HG03095 (cell line): ENCODE measurements around the gene PTGER2.

ENCODE experiments used
- ATAC-seq: cut with Tn5 transposase; IDR thresholded peaks from one replicate; pipeline ENCODE4 v1.9.1; 2021; ENCODE audit warnings: moderate library complexity; ENCODE audit not compliant: unreplicated experiment

Gene PTGER2

DNA sequence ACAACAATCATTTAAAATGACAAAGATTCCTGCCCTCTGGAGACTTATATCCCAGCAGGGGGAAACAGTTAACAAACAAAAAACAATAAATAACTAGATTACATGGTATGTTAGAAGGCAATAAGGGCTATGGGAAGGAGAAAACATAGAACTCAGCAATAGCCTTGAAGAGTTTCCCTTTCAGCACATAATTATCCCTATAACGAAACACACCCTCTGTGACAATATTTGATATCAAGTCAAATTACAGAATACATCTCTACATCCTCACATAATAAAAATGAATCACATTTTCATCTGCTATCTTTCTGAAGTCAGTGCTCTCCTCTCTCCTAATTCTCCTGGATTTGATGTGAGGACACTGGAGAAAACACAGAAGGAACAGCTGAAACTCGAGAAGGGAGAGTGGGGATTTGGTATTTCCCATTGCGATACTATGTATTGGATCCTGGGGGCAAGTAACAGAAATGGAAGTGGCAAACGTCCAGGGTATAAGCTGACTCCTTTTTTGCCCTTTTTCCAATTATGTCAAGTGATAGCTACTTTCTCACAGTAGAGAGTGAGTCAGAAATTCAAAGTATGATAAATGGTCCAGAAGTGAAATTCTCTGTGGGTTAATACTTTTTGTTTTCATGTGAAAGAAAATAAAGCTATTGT, 9.7 kb upstream of the PTGER2 start:
- no peak for ATAC-seq

DNA sequence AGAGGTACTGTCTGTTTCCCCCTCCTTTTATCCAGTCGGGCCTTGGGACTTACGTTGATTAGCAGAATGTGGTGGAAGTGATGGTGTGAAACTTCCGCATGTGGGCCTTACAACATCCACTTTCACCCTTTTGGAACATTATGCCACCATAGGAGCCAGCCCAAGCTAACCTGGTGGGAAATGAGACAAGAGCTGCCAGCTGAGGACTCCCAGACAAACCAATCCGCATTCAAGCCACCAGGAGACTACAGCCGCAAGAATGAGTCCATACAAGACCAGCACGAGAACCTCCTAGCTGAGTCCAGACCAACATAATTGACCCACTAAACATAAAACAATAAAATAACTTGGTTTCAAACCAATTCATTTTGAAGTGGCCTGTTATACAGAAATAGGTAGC, 9.1 kb upstream of the PTGER2 start:
- no peak for ATAC-seq

DNA sequence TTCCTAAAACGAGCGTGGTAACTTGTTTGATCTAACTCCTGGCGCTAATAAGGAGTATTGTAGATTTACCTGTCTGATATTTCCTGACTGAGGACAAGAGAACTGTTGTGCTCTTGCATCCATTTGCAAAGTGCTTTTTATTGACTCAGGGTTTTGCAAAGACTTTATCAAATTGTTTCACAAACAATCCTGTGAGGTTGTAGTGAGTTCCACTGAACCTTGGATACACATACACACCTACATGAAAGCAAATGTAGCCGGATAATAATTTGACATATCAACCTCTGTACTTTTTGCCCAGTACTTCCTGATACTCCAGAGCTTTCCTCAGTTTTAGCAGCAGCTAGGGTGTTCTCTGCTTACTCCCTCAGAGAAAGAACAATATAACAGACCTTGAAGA, 6.7 kb upstream of the PTGER2 start:
- no peak for ATAC-seq

DNA sequence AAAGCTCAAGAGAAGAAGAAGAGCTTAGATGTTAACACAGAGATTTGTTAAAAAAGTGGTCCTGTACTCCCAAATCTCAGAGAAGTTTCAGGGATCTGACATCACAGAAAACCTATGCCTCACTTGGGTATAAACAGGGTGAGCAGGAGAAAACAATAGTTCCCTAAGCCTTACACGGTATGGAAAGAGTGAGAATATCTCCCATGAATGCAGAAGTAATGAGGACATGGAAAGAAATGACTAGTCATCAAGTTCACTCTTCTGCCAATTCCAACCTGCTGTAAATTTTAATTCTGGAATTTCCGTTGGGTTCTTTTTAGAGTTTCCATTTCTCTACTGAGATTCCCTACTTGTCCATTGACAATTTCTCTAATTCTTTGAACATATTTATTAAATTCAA, 6.2 kb upstream of the PTGER2 start:
- no peak for ATAC-seq

DNA sequence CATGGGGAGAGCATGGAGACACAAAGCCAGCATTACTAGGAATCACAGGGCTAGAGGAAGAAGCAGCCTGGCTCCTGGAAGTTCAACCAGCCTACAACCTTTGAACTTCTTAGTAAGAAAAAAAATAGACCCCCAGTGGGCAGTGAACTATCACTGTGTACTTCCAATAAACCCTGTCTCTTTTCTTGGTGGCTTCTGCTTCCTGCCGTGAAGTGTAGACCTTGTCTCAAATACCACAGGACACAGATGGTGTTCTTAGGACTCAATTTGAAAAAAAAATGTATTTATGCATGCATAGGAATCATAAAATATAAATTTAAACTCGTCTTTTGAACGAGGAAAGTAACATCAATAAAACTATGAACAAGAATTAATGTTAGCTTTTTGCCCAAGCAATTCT, 3.6 kb upstream of the PTGER2 start:
- ATAC-seq: no peak

DNA sequence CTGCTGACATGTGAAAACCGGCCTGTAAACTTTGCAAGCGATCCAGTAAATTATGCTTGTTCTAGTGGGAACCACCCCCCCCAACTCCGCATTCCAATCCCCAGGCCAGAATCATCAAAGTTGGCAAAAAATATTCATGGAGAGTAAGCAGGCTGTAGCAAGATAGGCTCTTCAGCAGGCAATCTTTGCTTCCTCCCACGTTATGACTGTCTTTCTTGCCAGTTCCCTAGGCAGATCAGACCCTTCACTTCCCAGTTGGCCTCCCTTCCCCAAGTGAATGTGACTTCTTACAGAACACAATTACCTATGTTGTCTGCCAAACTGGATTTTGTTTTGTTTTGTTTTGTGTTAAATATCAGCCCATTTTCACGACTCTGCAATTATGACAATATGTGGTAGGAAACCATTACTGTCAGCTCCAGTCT, 1.2 kb upstream of the PTGER2 start:
- no peak for ATAC-seq

DNA sequence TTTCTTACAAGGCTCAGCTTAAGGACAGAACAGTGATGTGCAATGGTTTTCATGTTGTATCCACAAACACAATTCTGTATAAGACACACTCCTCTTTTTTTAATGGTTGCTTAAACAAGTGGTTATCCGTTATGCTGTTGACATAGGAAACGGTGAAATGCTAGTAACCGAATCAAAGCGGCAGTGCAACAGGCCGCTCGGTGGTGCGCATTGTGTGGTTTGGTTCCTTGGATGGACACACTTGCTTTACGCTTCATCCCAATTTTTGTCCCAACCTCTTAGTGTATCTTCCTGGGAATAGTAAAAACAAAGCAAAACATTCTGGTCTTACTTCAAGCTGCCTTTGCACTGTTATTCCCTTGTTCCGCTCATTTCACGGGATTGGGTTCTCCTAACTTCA, 650 bp upstream of the PTGER2 start:
- no peak for ATAC-seq

DNA sequence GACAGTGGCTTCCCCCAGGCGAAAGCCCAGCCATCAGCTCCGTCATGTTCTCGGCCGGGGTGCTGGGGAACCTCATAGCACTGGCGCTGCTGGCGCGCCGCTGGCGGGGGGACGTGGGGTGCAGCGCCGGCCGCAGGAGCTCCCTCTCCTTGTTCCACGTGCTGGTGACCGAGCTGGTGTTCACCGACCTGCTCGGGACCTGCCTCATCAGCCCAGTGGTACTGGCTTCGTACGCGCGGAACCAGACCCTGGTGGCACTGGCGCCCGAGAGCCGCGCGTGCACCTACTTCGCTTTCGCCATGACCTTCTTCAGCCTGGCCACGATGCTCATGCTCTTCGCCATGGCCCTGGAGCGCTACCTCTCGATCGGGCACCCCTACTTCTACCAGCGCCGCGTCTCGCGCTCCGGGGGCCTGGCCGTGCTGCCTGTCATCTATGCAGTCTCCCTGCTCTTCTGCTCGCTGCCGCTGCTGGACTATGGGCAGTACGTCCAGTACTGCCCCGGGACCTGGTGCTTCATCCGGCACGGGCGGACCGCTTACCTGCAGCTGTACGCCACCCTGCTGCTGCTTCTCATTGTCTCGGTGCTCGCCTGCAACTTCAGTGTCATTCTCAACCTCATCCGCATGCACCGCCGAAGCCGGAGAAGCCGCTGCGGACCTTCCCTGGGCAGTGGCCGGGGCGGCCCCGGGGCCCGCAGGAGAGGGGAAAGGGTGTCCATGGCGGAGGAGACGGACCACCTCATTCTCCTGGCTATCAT, 663 bp downstream of the PTGER2 start:
- peak; percentile 18 for ATAC-seq

DNA sequence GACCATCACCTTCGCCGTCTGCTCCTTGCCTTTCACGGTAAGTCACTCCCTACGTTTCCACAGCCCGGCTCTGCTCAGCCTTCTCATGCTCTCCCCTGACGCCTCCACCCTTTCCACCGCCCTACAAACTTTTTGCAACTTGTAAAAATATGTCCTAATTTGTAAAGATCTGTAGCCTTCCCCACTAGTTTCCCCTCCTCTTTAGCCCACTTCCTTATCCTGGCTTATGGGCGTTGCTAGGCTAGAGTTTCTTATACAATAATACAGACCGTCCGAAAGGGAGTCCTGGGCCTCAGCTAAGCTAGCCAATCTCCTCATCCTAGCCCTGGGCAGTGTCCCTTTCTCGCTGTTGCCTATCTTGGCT, 1.2 kb downstream of the PTGER2 start:
- ATAC-seq: no peak

DNA sequence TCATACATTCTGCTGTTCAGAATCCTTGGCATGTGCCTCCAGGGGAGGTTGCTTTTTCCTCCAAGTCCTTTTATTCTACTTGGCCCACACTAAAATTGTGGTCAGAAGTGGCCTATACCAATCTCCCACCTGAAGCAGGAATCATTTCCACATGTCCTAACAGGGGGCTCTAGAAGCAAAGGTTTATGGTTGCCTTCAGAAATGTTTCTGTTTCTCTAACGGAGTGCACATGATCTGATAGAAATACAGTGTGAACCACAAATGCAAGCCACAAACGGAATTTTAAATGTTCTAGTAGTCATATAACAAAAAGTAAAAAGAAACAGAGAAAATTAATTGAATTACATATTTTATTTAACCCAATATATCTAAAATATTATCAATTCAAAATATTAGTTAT, 4.0 kb downstream of the PTGER2 start:
- ATAC-seq: no peak

DNA sequence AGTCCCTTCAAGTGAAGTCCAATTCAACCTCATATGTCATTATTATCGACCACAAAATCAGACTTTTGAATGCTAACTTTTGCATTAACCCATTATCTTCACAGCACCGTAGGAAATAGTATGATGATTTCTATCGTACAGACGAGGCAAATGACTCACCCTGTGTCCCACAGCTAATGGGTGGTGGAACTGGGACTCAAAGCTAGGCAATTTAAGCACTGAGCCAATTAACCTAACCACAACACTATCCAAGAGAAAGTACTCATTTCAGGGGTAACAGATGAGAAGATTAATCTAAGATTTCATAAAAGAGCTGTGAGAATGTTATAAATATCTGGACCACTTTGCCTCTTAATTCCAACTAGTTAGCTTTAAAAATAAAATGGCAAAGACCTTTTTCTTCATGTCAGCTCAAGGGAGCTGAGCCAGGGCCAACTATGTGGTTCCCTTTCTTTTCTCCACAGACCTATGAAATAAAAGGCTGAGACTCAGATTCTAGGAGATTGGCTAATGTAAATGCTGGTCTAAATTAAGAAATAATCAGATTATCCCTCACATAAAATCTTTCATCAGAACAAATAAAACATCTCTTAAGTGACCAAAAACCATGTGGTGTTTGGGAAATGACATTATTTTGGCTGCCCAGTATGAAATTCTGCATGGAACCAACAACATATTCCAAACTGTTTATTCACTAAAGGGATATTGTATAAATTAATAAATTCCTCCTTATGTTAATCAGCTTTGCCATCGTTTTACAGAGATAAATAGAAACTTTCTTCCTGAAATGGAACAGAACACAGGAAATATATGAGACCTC, 4.9 kb downstream of the PTGER2 start:
- ATAC-seq: no peak

DNA sequence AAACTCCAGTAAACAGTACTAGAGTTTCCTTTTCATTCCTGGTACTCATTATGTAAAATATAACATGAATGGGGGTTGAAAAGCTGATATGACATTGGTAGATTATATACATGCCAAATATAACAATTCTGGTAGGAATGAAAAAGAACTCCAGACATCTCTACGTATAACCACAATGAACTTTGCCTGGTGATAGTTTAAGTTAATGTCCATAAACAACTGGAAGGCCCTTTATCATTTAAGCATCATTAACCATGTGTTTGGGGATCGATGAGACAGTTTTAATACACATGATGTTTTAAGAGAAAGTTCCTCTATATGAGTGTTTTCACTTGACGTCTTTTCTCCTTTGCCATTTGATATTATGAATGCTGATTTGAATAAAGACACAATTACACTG, 5.8 kb downstream of the PTGER2 start:
- ATAC-seq: no peak

DNA sequence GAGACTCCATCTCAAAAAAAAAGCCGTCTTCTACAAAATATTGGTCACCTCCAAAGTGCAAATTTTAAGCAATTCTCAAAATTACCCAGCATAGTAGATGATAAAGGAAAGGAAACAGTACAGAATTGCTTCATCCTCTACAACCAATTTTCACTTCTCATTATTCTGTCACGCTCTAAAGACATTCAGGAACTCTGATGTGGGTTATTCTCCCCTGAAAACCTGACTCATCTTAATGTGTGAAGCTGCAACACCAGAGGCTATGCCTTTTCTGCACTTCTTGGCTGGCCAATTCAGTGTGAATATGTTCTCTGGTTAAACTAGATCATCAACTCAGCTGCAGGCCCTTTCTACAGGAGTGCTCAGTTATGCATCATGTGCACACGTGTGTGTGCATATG, 11.0 kb downstream of the PTGER2 start:
- ATAC-seq: peak; percentile 96

DNA sequence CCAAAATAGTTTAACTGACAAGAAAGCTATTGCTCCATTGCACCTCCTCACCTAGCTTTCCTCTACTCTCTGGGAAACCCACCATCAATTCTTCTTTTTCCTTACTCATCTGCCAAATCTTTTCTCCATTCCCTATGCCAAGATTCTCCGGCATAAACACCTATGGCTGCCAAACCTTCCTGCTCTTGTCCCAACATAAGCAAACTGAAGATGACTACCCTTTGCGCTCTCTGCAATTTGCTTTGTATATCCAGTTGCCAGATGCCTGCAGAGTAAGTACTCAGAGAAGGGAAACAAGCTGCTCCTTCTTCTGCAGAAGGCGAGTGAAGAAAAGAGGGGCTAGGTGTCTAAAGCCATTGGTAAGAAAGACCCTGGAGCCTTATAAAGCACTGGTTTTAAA, 11.5 kb downstream of the PTGER2 start:
- ATAC-seq: no peak

DNA sequence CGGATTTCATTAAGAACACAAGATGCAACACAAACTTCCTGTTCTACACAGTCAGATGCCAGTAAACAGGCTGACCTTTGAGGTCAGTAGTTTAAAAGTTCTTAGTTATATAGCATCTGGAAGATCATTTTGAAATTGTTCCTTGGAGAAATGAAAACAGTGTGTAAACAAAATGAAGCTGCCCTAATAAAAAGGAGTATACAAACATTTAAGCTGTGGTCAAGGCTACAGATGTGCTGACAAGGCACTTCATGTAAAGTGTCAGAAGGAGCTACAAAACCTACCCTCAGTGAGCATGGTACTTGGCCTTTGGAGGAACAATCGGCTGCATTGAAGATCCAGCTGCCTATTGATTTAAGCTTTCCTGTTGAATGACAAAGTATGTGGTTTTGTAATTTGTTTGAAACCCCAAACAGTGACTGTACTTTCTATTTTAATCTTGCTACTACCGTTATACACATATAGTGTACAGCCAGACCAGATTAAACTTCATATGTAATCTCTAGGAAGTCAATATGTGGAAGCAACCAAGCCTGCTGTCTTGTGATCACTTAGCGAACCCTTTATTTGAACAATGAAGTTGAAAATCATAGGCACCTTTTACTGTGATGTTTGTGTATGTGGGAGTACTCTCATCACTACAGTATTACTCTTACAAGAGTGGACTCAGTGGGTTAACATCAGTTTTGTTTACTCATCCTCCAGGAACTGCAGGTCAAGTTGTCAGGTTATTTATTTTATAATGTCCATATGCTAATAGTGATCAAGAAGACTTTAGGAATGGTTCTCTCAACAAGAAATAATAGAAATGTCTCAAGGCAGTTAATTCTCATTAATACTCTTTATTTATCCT, 13.5 kb downstream of the PTGER2 start:
- ATAC-seq: no peak

DNA sequence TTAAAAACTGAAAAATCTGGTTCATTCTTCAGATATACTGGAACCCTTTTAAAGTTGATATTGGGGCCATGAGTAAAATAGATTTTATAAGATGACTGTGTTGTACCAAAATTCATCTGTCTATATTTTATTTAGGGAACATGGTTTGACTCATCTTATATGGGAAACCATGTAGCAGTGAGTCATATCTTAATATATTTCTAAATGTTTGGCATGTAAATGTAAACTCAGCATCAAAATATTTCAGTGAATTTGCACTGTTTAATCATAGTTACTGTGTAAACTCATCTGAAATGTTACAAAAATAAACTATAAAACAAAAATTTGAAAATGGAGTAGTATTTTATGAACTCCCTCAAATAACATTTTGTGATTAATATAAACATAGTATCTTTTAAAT, 14.2 kb downstream of the PTGER2 start:
- ATAC-seq: no peak

DNA sequence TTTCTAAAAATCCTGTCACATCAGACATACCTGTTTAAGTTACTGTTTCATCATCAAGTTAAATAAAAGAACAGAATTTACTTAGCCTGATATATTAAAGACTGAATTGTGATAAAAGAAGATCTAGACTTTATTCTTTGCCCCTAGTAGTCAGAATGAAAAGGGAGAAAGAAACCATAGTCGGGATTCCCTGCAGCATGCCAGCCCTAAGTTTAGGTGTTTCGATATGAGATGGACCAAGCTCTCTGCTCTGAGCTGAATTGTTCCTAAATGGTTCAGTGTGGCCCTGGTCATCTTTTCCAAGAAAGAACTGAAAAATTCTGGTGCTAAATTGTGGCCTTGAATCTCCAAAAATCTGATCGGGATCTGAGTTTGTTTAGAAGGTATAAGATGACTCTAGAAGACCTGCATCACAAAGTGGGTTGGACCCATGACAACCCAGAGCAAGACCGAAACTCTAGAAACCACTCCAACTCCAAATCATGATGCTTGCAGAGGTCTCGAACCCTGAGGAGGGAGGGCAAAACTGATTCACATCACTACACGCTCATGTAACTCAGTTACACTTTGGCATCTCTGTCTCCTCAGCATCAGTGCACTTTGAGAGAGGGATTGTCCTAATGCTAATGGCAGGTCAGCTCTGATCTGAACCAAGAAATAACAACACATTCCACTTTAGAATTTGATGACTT, 15.7 kb downstream of the PTGER2 start:
- ATAC-seq: no peak

DNA sequence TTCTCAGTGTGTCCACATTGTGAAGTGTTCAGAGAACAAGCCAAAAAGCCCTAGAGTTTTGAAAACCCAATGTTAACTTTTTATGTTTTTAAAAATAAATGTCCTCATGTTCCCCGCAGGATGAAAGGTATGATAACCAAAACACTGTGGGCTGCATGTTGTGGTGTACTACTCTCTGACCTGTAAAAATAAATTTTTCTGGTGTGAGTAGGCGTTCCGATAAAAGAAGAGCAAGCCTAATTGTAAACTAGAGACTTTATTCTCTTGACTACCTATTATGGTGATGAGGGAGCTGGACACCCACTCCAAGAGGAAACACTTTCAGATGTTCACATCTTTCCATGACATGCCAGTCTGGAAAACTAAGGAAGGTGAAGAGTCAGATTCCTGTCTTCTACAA, 18.2 kb downstream of the PTGER2 start:
- ATAC-seq: no peak

DNA sequence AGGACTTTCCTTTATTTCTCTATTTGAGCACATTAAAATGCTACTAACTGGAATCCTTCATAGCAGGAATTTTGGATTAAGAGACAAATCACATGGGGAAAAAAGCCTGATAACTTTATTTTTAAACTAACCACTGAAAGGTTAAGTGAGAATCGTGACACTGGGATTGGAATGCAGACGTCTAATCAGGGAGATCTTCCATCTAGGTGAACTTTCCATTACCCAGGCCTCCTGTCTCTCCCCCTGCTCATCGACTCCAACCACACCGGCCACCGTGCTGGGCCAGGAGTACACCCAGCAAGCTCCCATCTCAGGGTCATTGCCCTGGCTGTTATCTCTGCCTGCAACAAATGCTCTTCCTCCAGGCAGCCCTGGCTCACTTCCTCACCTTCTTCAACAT, 19.0 kb downstream of the PTGER2 start:
- no peak for ATAC-seq

DNA sequence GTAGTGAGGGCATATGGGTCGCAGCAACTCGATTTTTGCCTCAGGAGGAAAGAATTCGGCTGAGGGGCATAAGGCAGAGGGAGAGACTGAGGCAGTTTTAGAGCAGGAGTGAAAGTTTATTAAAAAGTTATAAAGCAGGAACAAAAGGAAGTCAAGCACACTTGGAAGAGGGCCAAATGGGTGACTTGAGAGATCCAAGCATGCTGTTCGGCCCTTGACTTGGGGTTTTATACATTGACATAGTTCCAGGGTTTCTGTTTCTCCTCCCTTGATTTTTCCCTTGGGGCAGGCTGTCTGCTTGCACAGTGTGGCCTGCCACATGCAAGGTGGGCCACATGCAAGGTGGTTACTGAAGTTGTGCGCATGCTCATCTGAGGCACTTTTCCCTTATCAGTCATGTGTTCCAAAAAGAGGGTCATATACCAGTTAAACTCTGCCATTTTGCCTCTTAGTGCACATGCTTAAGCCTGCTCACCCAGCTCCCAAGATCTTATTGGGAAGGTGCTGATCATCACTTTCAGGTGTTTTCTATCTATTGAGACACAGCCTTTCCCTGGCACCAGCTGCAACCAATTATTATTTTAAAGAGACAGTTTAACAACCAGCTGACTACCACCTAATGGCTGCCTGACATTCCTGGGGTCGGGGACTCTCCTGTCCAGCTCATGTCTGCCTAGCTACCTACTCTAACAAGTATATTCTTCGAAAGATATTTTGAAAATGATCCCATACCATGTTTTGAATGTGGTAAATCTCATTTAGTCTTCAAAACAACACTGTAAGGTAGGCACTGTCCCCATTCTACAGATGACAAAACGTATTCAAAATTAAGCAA, 19.9 kb downstream of the PTGER2 start:
- no peak for ATAC-seq
